ENCODE measurements around the gene IER3. TPM values are rescaled to one million over a fixed set of nuclear protein-coding genes. Genes with fewer than 3 reads are reported as not detected.
A peak's percentile ranks its signal among the peaks of the same experiment; 100 is the strongest.

The IER3 gene
- total and polyA plus RNA-seq, 2 experiments from 2014 or later, result 19.9 to 21.2 TPM

DNA sequence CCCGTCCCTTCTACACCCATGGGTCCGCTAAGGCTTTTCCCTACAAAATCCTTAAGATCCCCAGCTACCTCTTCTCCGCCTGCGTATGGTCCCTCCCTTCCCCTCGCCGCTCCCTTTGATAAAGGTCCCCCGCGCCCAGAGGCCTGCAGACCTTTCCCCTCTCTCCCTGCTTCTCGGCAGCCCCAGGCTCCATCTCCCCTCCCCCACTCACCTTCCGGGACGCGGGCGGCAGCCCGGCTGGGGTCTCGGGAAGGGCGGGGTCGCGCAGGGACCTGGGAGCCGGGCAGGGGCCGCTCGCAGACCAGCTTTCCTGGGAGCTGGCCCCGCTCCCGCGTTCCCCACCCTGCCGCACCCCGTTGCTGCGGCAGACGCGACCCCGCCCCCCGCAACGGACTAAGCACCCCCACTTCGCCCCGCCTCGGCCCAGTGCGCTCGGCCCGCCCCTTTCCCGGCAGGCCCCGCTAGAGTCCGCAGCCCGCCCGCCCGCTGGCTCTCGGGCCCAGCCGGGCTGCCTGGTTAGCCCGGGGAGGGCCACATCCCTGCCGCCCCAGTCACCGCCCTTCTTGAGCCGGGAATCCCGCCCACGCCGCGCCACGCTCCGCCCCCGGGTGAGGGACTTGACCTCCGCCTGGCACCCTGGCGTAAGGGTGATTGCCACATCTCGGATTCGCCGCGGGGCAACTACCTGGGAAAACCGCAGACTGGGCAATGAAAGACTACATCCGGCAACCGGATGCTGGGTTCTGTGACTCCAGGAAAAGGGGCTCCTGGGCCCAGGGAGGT, 1.8 kb downstream of the IER3 start, which contains the start of gene FLOT1:
TSS of gene FLOT1 (minus strand) at position 372 of the 783 bp plus-strand sequence. CDS start 498 bp downstream, outside the sequence.
- peaks cover 23% of the 10 kb centered on the region for H3K4me1 Mint-ChIP-seq
- no peaks in the 10 kb centered on the region; the same call in 2 of the 3 replicates for H3K9me3 Mint-ChIP-seq
- Histone ChIP-seq H3K9me2 (ENCODE audit: insufficient read depth) (no peaks in the 10 kb centered on the region), H3K27ac (ENCODE audit: low read depth) (peak within 1 kb of the TSS; percentile 76), H3K4me2 (peak within 1 kb of the TSS; percentile 90), H3K4me3 (peak within 1 kb of the TSS; percentile 90), H3K4me1 (ENCODE audit: insufficient read depth) (peaks cover 19% of the 10 kb centered on the region), H3F3A (replicated peaks; ENCODE audit: low read depth) (peaks cover 34% of the 10 kb centered on the region), H4K20me1 (replicated peaks; ENCODE audit: insufficient read depth) (peaks cover 12% of the 10 kb centered on the region), H3K36me3 (ENCODE audit: insufficient read depth) (peaks cover 26% of the 10 kb centered on the region), H3K27me3 (ENCODE audit: insufficient read depth) (peaks cover 8% of the 10 kb centered on the region), H2AFZ (peak within 1 kb of the TSS; percentile 59; the same call in 1 of the 2 replicates), H3K79me2 (replicated peaks; ENCODE audit: insufficient read depth) (peaks cover 20% of the 10 kb centered on the region)
- DNase-seq (ENCODE audit: low spot score) (peak; percentile 94), ATAC-seq (peak; percentile 82)
- peaks cover 45% of the 10 kb centered on the region for H3K36me3 Mint-ChIP-seq (ENCODE audit: low read depth)
- H3K4me3 Mint-ChIP-seq, result peak within 1 kb of the TSS; percentile 92
- TF ChIP-seq, protein P1, sequence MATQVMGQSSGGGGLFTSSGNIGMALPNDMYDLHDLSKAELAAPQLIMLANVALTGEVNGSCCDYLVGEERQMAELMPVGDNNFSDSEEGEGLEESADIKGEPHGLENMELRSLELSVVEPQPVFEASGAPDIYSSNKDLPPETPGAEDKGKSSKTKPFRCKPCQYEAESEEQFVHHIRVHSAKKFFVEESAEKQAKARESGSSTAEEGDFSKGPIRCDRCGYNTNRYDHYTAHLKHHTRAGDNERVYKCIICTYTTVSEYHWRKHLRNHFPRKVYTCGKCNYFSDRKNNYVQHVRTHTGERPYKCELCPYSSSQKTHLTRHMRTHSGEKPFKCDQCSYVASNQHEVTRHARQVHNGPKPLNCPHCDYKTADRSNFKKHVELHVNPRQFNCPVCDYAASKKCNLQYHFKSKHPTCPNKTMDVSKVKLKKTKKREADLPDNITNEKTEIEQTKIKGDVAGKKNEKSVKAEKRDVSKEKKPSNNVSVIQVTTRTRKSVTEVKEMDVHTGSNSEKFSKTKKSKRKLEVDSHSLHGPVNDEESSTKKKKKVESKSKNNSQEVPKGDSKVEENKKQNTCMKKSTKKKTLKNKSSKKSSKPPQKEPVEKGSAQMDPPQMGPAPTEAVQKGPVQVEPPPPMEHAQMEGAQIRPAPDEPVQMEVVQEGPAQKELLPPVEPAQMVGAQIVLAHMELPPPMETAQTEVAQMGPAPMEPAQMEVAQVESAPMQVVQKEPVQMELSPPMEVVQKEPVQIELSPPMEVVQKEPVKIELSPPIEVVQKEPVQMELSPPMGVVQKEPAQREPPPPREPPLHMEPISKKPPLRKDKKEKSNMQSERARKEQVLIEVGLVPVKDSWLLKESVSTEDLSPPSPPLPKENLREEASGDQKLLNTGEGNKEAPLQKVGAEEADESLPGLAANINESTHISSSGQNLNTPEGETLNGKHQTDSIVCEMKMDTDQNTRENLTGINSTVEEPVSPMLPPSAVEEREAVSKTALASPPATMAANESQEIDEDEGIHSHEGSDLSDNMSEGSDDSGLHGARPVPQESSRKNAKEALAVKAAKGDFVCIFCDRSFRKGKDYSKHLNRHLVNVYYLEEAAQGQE (IDR thresholded peaks at IDR 0.05; ENCODE audit: unreplicated experiment), result no peak
- no peak for TF ChIP-seq CREB1 (CRISPR knock-in tag; IDR thresholded peaks at IDR 0.05; ENCODE audit: low read depth)
- TF ChIP-seq NANOG (IDR thresholded peaks at IDR 0.05; ENCODE audit: borderline replicate concordance), result no peak
- TF ChIP-seq POLR2AphosphoS5 (IDR thresholded peaks at IDR 0.05; ENCODE audit: low read depth), result peak; percentile 72
- H3K27me3 Mint-ChIP-seq (ENCODE audit: insufficient read depth, low read depth, poor library complexity), result peaks cover 23% of the 10 kb centered on the region
- peak within 1 kb of the TSS; percentile 41 for H3K27ac Mint-ChIP-seq

DNA sequence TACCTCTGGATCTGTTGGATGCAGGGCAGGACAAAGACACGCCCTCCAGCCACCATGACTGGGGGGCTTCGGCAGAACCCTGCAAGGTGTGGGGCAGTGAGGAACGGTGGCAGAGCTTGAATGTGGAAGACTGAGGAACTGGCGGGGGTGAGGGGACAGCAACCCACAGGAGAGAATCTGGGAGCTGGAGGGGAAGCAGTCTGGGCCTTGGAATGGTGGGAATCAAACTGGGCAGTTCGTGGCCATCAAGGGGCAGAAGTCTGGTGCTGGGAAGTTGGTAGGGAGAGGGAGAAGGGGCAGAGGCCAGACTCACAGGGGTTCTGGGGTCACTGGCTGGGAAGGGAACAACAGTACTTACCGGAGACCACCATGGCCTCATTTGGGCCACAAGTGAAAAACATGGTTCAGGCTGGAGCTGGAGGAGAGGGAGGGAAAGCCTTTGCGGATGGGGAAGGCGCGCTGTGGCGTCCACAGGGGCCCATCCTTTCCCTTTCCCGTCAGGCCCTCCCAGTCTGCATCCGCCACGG, 2.5 kb downstream of the IER3 start:
- Mint-ChIP-seq H3K4me1 (peaks cover 23% of the 10 kb centered on the region), H3K36me3 (ENCODE audit: low read depth) (peaks cover 51% of the 10 kb centered on the region), H3K9me3 (no peaks in the 10 kb centered on the region; the same call in 2 of the 3 replicates), H3K4me3 (peak overlapping the region; percentile 92), H3K27ac (peak overlapping the region; percentile 41), H3K27me3 (ENCODE audit: insufficient read depth, low read depth, poor library complexity) (peaks cover 25% of the 10 kb centered on the region)
- DNase-seq (ENCODE audit: low spot score), result no peak
- no peak; the same call in 2 of the 3 replicates for ATAC-seq
- Histone ChIP-seq H3F3A (replicated peaks; ENCODE audit: low read depth) (peaks cover 34% of the 10 kb centered on the region), H2AFZ (peak overlapping the region; percentile 59; the same call in 1 of the 2 replicates), H3K36me3 (ENCODE audit: insufficient read depth) (peaks cover 26% of the 10 kb centered on the region), H3K27ac (ENCODE audit: low read depth) (peak overlapping the region; percentile 76; the same call in 1 of the 2 replicates), H4K20me1 (replicated peaks; ENCODE audit: insufficient read depth) (peaks cover 13% of the 10 kb centered on the region), H3K4me2 (peak overlapping the region; percentile 90), H3K4me1 (ENCODE audit: insufficient read depth) (peaks cover 19% of the 10 kb centered on the region), H3K9me2 (ENCODE audit: insufficient read depth) (no peaks in the 10 kb centered on the region), H3K79me2 (replicated peaks; ENCODE audit: insufficient read depth) (peaks cover 20% of the 10 kb centered on the region), H3K27me3 (ENCODE audit: insufficient read depth) (peaks cover 8% of the 10 kb centered on the region), H3K4me3 (peak overlapping the region; percentile 90)
- TF ChIP-seq POLR2AphosphoS5 (IDR thresholded peaks at IDR 0.05; ENCODE audit: low read depth) (no peak), JUNB (IDR thresholded peaks at IDR 0.05; ENCODE audit: unreplicated experiment) (no peak)
- TF ChIP-seq, protein P1 (IDR thresholded peaks at IDR 0.05; ENCODE audit: unreplicated experiment), result no peak
